ENCODE data around the gene TMEM109. TPM values are rescaled to one million over a fixed set of nuclear protein-coding genes. Genes with fewer than 3 reads are reported as not detected.

TMEM109 gene
- total and polyA plus RNA-seq, 9 of the 15 experiments (the other 6 are each of a cell fraction or from before 2014, with no cell fraction given), result 9.2 to 71.3 (median 30.5) TPM

DNA sequence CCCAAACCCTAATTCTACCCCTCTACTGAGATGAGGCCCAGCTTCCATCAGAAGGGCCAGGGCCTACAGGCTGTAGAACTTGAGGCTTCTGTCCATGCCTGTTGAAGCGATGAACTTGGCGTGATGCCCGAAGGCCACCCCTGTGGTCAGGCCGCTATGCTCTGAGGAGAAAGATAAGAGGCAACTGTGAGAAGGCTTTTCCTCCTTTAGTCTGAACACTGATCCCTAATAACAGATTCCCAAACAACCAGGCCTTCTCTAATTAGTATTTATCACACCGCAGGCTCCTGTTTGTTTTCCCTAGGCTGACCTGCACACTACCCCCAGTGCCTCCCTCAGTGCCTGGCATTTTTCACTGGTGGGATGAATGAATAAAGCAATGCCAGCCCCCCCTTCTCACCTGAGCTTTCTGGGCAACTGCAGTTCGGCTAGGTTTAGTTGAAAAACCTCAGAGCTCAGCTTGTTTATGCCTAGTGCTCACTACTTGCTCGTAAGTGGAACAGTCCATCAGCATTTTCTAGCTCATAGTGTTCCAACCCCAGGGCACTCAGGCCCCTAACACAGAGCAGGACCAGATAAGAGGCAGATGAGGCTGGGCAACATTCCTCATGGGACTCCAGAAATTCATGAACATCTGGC, 22.7 kb upstream of the TMEM109 start (continued):
- peak; percentile 47; the same call in 1 of the 2 replicates for TF ChIP-seq HDAC2 (IDR thresholded peaks at IDR 0.05)
- TF ChIP-seq MEIS2 (IDR thresholded peaks at IDR 0.05; ENCODE audit: partially characterized antibody), result peak; percentile 10
- no peak for TF ChIP-seq POLR2AphosphoS2 (IDR thresholded peaks at IDR 0.05; ENCODE audit: low read length)
- TF ChIP-seq, protein P1, sequence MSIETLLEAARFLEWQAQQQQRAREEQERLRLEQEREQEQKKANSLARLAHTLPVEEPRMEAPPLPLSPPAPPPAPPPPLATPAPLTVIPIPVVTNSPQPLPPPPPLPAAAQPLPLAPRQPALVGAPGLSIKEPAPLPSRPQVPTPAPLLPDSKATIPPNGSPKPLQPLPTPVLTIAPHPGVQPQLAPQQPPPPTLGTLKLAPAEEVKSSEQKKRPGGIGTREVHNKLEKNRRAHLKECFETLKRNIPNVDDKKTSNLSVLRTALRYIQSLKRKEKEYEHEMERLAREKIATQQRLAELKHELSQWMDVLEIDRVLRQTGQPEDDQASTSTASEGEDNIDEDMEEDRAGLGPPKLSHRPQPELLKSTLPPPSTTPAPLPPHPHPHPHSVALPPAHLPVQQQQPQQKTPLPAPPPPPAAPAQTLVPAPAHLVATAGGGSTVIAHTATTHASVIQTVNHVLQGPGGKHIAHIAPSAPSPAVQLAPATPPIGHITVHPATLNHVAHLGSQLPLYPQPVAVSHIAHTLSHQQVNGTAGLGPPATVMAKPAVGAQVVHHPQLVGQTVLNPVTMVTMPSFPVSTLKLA (conservative IDR thresholded peaks at IDR 0.05), result no peak
- peak; percentile 73 for TF ChIP-seq VEZF1 (CRISPR knock-in tag; IDR thresholded peaks at IDR 0.05)
- TF ChIP-seq HDAC8 (tag; IDR thresholded peaks at IDR 0.05), result no peak
- no peak for TF ChIP-seq ZNF124 (CRISPR knock-in tag; IDR thresholded peaks at IDR 0.05)
- TF ChIP-seq ZNF324 (CRISPR knock-in tag; IDR thresholded peaks at IDR 0.05), result no peak
- TF ChIP-seq ZNF766 (CRISPR knock-in tag; conservative IDR thresholded peaks at IDR 0.05), result peak; percentile 73
- 0 out of 4 replicates have a peak, but pooled peaks have one; percentile 21 to 25 for TF ChIP-seq FOXK2 (conservative IDR thresholded peaks at IDR 0.05 in 1 of 2, IDR thresholded peaks at IDR 0.05 in 1 of 2; ENCODE audit: low read depth in 2 of 2)
- TF ChIP-seq ZNF696 (CRISPR knock-in tag; conservative IDR thresholded peaks at IDR 0.05), result no peak
- peak; percentile 70 for TF ChIP-seq BHLHE40 (IDR thresholded peaks at IDR 0.05; ENCODE audit: low read length)
- 0 out of 2 replicates have a peak, but pooled peaks have one; percentile 44 for TF ChIP-seq KLF16 (IDR thresholded peaks at IDR 0.05)
- no peak for TF ChIP-seq DIDO1 (tag; IDR thresholded peaks at IDR 0.05; ENCODE audit: low read depth)
- TF ChIP-seq ETV6 (IDR thresholded peaks at IDR 0.05; ENCODE audit: borderline replicate concordance in 1 of 2, low read depth in 2 of 2, low read length in 1 of 2), result no peak
- TF ChIP-seq ETV6 (CRISPR knock-in tag; IDR thresholded peaks at IDR 0.05; ENCODE audit: borderline replicate concordance), result no peak
- no peak for TF ChIP-seq ELK1 (CRISPR knock-in tag; IDR thresholded peaks at IDR 0.05)
- TF ChIP-seq SMARCA4 (IDR thresholded peaks at IDR 0.05), result peak; percentile 85
- no peak for TF ChIP-seq ZKSCAN1 (IDR thresholded peaks at IDR 0.05; ENCODE audit: low read depth, low read length)
- TF ChIP-seq GABPB1 (CRISPR knock-in tag; IDR thresholded peaks at IDR 0.05), result 0 out of 2 replicates have a peak, but pooled peaks have one; percentile 17
- peak; percentile 46; the same call in 1 of the 2 replicates for TF ChIP-seq JUND (IDR thresholded peaks at IDR 0.05; ENCODE audit: borderline replicate concordance, low read depth, low read length)
- TF ChIP-seq JUND (tag; IDR thresholded peaks at IDR 0.05; ENCODE audit: borderline replicate concordance, low read depth, low read length), result no peak; the same call in 2 of the 3 replicates
- no peak for TF ChIP-seq MEF2D (tag; conservative IDR thresholded peaks at IDR 0.05; ENCODE audit: low read depth)
- no peak for TF ChIP-seq KHSRP (IDR thresholded peaks at IDR 0.05)
- TF ChIP-seq ZNF740 (CRISPR knock-in tag; IDR thresholded peaks at IDR 0.05), result peak; percentile 82; the same call in 1 of the 2 replicates
- TF ChIP-seq ZNF740 (tag; IDR thresholded peaks at IDR 0.05), result no peak

All from K562 (cell line).